Naive B cell (primary cell): ENCODE results near the gene HK2. TPM values are rescaled to one million over a fixed set of nuclear protein-coding genes. Genes with fewer than 3 reads are reported as not detected.
"Not testable (repeated sequence)": the region's sequence is repeated elsewhere in the genome, so short reads cannot be mapped to it uniquely, and the experiment has no call there.

ENCODE experiments used
- ATAC-seq, 2 donors: fragments of 150-1000 bp; cut with Tn5 transposase; 2 replicates each; pipeline ENCODE4 v1.10.0; 2021; ENCODE audit warnings: low read depth in 2 of 2, mild to moderate bottlenecking in 2 of 2, moderate library complexity in 2 of 2
- DNase-seq: peaks from one replicate; pipeline ENCODE4 v3.0.0; 2022
- H3K27ac Mint-ChIP-seq, 6 donors: one replicate each; pipeline ENCODE4 v1.8.0; 2020 to 2022; ENCODE audit warnings: mild to moderate bottlenecking in 6 of 6, mixed read lengths in 6 of 6, moderate library complexity in 5 of 6, inconsistent platforms in 2 of 6
- H3K27me3 Mint-ChIP-seq, 3 donors: one replicate each; pipeline ENCODE4 v1.8.0; 2021 to 2022; ENCODE audit warnings: mixed read lengths in 3 of 3, mild to moderate bottlenecking in 1 of 3
- H3K36me3 Mint-ChIP-seq, 2 donors: one replicate each; pipeline ENCODE4 v1.8.0; 2020 to 2022; ENCODE audit warnings: mixed read lengths in 2 of 2, inconsistent platforms in 1 of 2, mild to moderate bottlenecking in 1 of 2
- H3K4me1 Mint-ChIP-seq, 3 donors: one replicate each; pipeline ENCODE4 v1.8.0; 2020 to 2022; ENCODE audit warnings: mixed read lengths in 3 of 3, inconsistent platforms in 1 of 3, mild to moderate bottlenecking in 1 of 3, moderate library complexity in 1 of 3
- H3K4me3 Mint-ChIP-seq, 8 donors: one replicate each; pipeline ENCODE4 v1.8.0; 2020 to 2022; ENCODE audit warnings: mild to moderate bottlenecking in 8 of 8, mixed read lengths in 8 of 8, moderate library complexity in 8 of 8, inconsistent platforms in 2 of 8
- H3K9me3 Mint-ChIP-seq, 7 donors: one replicate each; pipeline ENCODE4 v1.8.0; 2020 to 2022; ENCODE audit warnings: mixed read lengths in 7 of 7, mild to moderate bottlenecking in 5 of 7, inconsistent platforms in 2 of 7, moderate library complexity in 1 of 7
- polyA plus RNA-seq, 6 donors: library from polyadenylated mRNA; unstranded; fragments of 300-500 nt; fragmentation: Illumina TruSeq; gene quantifications; one replicate each; pipeline ENCODE4 v1.2.3, GENCODE V29; 2021; ENCODE audit warnings: low read depth in 6 of 6

The HK2 gene
- polyA plus RNA-seq, 6 donors from 2014 or later: 3.1 to 8.3 (median 6.1) TPM

DNA sequence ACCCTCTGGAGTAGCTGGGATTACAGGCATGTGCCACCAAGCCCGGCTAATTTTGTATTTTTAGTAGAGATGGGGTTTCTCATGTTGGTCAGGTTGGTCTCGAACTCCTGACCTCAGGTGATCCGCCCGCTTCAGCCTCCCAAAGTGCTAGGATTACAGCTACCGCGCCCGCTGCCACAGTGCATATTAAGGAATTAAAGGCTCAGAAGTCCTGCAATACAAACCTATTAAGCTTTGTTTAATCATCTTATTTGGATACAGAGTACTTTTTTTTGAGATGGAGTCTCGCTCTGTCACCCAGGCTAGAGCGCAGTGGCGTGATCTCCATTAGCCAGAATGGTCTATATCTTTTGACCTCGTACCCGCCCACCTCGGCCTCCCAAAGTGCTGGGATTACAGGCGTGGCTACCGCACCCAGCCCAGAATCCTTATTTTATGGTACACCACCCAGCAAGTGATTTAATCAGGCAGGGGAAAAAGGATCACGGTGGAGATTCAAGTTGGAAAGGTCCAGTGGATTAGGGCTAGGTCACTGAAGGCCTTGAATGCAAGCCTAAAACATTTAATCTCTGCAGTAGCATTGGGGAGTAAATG lies 21.3 kb downstream of the HK2 start:
- not testable (repeated sequence) for DNase-seq, ATAC-seq, H3K9me3 Mint-ChIP-seq, H3K27ac Mint-ChIP-seq, H3K36me3 Mint-ChIP-seq, H3K27me3 Mint-ChIP-seq, H3K4me3 Mint-ChIP-seq
- H3K4me1 Mint-ChIP-seq: peaks cover 25 to 35% (median 26%) of the 10 kb centered on the region in 3 donors

DNA sequence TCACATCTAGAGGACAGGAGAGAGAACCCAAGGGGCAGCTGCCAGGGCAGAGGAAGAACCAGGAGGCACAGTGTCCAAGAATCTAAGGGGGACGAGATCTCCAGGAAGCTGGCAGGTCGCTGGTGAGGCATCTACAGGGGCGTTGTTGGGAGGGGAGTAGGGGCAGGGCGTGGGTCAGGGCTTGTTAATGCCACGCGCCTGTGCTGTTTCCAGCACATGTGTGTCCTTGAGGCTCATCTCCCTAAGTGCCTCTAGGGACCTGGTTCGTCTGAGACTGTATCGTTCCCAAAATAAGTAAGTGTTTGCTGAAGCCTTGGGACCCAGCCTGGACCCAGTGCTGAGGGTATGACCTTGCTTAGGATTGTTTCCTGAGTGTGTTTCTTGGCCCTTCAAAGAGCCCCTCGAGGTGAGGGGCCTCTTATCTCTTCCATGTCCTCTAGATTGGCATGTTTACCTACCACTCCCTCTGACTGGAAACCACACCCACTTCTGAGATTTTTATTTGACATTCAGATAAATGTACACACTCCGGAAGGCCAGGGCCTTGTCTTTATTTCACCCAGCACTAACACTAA lies 22.2 kb downstream of the HK2 start:
- Mint-ChIP-seq H3K27ac (no peak overlapping the region), H3K4me1 (peaks cover 17 to 26% (median 18%) of the 10 kb centered on the region in 3 donors), H3K9me3 (no peaks in the 10 kb centered on the region), H3K27me3 (no peaks in the 10 kb centered on the region), H3K4me3 (no peak overlapping the region), H3K36me3 (peaks cover 6 to 8% of the 10 kb centered on the region in 2 donors)
- ATAC-seq (no peak), DNase-seq (no peak)

DNA sequence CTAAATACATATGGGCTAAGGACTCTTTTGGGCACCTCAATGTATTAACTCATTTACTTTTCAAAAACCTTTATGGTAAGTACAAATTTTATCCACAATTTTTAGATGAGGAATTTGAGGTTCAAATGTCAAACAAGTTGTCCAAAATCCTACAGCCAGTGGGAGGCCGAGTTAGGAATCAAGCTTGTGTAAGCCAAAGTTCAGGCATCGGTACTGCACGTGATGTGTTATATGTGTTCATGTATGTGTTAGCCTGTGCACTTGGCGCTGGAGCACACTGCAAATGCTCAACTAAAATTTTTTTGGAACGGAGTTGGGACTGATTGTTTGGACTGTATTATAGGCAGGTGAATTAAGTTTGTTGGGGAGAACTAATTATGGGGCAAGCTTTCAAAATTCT lies 22.7 kb downstream of the HK2 start:
- Mint-ChIP-seq H3K9me3 (no peaks in the 10 kb centered on the region), H3K27me3 (no peaks in the 10 kb centered on the region), H3K4me1 (peaks cover 14 to 21% (median 15%) of the 10 kb centered on the region in 3 donors), H3K27ac (no peak overlapping the region), H3K36me3 (peaks cover 6 to 8% of the 10 kb centered on the region in 2 donors), H3K4me3 (no peak overlapping the region)
- ATAC-seq (no peak), DNase-seq (no peak)

DNA sequence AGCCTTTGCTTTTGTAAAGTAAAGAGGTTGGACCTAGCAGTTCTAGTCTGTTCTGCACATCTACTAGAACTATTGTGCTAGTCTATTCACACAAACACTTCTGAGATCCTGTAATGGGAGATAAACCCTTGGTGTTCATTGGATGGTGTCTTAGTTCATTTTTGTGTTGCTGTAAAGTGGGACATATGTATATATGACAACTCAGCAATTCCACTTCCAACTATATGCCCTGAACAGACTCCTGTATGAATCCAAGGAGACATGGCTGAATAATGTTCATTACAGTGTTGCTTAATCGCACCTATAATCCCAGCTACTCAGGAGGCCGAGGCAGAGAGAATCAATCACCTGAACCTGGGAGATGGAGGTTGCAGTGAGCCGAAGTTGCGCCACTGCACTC lies 23.3 kb downstream of the HK2 start:
- H3K27ac Mint-ChIP-seq: no peak overlapping the region
- no peaks in the 10 kb centered on the region for H3K9me3 Mint-ChIP-seq
- H3K27me3 Mint-ChIP-seq: no peaks in the 10 kb centered on the region
- DNase-seq: no peak
- ATAC-seq: no peak
- no peak overlapping the region for H3K4me3 Mint-ChIP-seq
- H3K4me1 Mint-ChIP-seq: peaks cover 7 to 15% (median 13%) of the 10 kb centered on the region in 3 donors
- H3K36me3 Mint-ChIP-seq: peaks cover 6 to 8% of the 10 kb centered on the region in 2 donors

DNA sequence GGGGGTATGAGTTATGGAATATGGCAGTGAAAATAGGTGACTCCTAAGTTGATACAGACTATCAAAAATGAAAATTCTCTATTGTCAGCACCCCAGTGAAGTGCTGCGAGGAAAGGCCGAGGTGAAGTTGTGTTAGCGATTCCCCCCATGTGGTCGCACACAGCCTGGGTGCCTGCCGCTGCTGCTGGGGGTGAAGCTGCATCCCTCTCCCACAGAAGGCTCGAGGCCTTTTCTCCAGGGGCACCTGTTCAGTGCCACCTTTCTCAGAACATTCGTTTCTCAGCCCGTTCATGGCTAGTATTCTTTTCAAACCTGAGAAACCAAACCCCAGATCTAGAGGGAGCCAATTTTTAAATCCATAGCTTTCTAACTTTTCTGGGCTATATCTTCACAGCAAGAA lies 23.8 kb downstream of the HK2 start:
- ATAC-seq (no peak), DNase-seq (no peak)
- Mint-ChIP-seq H3K9me3 (no peaks in the 10 kb centered on the region), H3K4me1 (peaks cover 5 to 15% (median 13%) of the 10 kb centered on the region in 3 donors), H3K4me3 (no peak overlapping the region), H3K36me3 (peaks cover 6 to 8% of the 10 kb centered on the region in 2 donors), H3K27me3 (no peaks in the 10 kb centered on the region), H3K27ac (peak overlapping the region in 1 of 6 donors; percentile 21)

DNA sequence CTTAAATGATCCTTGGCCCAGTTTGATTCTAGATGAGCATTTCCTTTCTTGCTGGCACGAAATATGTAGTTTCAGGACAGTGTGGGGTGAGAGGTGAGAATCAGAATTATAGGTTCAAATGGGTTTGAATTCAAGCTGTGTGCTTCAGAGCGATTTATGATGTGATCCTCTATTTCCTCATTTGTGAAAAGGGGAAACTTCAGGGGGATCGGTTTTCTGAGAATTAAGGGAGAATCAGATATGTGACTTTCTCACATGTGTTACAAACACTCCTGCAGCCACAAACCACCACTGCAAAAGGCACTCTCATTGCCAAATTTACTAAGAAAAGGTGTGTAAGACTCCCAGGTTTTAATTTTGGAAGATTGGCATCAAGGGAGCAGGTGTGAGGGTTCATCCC lies 24.4 kb downstream of the HK2 start:
- no peak overlapping the region for H3K4me3 Mint-ChIP-seq
- H3K36me3 Mint-ChIP-seq: peaks cover 6 to 8% of the 10 kb centered on the region in 2 donors
- H3K27me3 Mint-ChIP-seq: no peaks in the 10 kb centered on the region
- H3K4me1 Mint-ChIP-seq: peaks cover 7 to 18% (median 13%) of the 10 kb centered on the region in 3 donors
- ATAC-seq (no peak), DNase-seq (no peak)
- H3K9me3 Mint-ChIP-seq: no peaks in the 10 kb centered on the region
- H3K27ac Mint-ChIP-seq: peak overlapping the region in 1 of 6 donors; percentile 21

DNA sequence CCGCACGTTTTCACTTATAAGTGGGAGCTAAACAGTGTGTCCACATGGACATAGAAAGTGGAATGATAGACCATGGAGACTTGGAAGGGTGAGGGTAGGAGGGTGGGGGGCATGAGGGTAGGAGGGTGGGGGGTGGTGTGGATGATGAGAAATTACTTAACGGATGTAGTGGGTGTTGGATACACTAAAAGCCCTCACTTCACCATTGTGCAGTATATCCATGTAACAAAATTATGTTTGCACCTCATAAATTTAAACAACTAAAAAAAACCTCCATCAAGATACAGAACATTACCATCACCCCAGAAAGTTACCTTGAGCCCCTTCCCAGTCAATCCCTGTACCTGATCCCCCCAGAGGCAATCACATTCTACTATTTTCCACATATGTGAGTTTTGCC lies 26.2 kb downstream of the HK2 start:
- ATAC-seq (no peak), DNase-seq (no peak)
- H3K9me3 Mint-ChIP-seq: no peaks in the 10 kb centered on the region
- peaks cover 6 to 8% of the 10 kb centered on the region in 2 donors for H3K36me3 Mint-ChIP-seq
- no peaks in the 10 kb centered on the region for H3K27me3 Mint-ChIP-seq
- H3K27ac Mint-ChIP-seq: peak overlapping the region in 1 of 6 donors; percentile 9
- H3K4me3 Mint-ChIP-seq: no peak overlapping the region
- peaks cover 18 to 32% (median 19%) of the 10 kb centered on the region in 3 donors for H3K4me1 Mint-ChIP-seq

DNA sequence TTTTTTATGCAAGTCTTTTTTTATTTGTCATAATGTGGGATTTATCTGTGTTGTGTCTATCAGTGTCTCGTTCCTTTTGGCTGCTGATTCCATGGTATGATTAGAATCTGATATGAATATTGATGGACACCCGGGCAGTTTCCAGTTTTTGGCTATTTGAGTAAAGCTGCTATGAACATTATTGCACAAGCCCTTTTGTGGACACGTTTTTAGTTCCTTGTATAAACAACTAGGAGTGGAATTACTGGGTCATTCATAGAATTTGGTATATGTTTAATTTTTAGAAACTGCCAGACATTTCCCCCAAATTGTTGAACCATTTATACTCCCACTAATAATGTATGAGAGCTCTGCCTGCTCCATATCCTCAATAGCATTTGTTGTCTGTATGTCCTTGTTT lies 26.6 kb downstream of the HK2 start:
- Mint-ChIP-seq H3K4me3 (no peak overlapping the region), H3K4me1 (peaks cover 18 to 31% (median 19%) of the 10 kb centered on the region in 3 donors), H3K27ac (peak overlapping the region in 2 of 6 donors; percentile 12 to 40), H3K27me3 (no peaks in the 10 kb centered on the region), H3K9me3 (no peaks in the 10 kb centered on the region), H3K36me3 (peaks cover 4 to 6% of the 10 kb centered on the region in 2 donors)
- DNase-seq: no peak
- ATAC-seq: no peak

DNA sequence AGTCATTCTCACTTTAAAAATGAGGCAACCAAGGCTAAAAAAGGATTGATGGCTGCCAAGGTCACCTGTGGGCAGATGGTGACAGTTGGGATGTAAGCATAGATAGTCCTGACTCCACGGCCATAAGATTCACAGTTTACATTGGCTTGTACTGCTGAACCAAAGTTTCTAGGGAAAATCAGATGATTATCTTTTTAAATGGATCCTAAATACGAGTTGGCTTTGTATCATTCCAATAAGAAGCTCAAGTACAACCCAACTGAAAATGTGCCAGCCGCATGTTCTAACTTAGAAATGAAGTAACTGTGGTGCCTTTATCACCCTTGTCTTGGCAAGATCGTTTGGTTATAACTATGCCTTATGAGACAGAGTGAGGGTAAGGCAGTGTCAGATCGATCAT lies 27.6 kb downstream of the HK2 start:
- H3K4me3 Mint-ChIP-seq: no peak overlapping the region

DNA sequence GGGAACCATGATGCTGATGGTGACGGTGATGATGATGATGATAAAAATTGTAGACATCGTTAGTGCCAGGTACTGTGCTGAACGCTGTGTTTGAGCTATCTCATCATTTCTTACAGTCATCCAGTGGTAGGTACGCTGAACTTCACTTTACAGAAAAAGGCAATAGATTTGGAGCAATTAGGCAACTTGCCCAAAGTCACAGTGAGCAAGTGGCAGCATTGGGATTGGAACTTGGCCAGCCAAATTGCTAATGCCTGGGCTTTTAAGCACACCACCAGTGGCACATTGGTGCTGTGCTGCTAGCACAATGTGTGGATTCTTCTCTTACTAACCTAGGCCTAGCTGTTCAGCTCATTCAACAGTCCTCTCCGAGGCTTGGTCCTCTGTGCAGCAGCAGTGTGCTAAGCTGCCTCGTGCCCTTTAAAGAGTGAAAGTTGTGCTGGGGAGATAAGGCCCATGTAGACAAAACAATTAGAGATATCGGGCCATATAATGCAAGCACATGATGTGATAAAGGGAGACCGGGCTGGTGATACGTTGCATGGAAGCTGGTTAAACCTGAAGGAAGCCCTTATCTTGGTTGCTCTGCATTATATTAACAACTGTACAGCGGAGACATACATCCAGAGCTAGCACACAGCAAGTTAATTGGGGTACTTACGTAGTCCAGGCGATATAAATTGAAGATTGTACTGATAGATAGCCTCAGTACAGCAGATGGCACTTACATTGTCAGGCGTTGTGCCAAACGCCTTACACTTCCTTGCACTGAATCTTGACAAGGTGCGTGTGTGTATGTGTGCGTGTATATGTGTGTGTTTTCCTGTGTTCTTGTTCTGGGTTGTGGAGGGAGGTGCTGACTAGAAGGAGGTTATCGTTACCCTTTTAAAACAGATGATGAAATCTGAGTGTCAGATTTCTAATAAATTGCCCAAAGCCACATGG lies 28.4 kb downstream of the HK2 start:
- Mint-ChIP-seq H3K36me3 (no peaks in the 10 kb centered on the region), H3K4me3 (no peak overlapping the region), H3K9me3 (no peaks in the 10 kb centered on the region), H3K27ac (no peak overlapping the region), H3K27me3 (no peaks in the 10 kb centered on the region), H3K4me1 (peaks cover 18 to 36% (median 25%) of the 10 kb centered on the region in 3 donors)
- no peak for ATAC-seq
- no peak for DNase-seq

More for the DNA sequence above, 27.6 kb downstream of the HK2 start:
- Mint-ChIP-seq H3K27ac (no peak overlapping the region), H3K36me3 (peaks cover 0 to 3% of the 10 kb centered on the region in 2 donors), H3K9me3 (no peaks in the 10 kb centered on the region), H3K27me3 (no peaks in the 10 kb centered on the region), H3K4me1 (peaks cover 18 to 34% (median 22%) of the 10 kb centered on the region in 3 donors)
- DNase-seq (no peak), ATAC-seq (no peak)

DNA sequence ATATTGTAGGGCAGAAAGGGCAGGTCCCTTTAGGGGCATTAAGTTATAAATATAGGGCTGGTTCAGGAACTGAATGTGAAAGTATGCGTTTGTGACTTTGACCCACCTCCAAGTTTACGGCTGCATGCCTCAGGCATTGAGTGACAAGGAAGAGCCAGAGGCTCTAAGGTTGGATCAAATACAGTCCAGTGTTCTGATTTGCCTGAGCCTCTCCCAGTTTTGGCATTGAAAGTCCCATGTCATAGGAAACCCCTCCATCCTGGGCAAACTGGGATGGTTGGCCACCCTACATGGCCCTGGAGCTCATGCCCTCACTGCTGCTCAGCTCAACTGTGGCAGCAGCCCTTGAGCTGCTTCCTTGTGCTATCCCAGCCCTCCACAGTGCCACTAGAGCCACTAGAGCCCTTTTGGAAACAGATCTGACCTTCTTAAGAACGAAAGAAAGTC lies 29.9 kb downstream of the HK2 start:
- H3K27me3 Mint-ChIP-seq: no peaks in the 10 kb centered on the region
- DNase-seq (no peak), ATAC-seq (peak in 1 of 2 donors; percentile 25)
- H3K36me3 Mint-ChIP-seq: peaks cover 11 to 15% of the 10 kb centered on the region in 2 donors
- no peaks in the 10 kb centered on the region for H3K9me3 Mint-ChIP-seq
- peak overlapping the region in 2 of 8 donors; percentile 3 to 21 for H3K4me3 Mint-ChIP-seq
- H3K4me1 Mint-ChIP-seq: peaks cover 22 to 37% (median 25%) of the 10 kb centered on the region in 3 donors
- peak overlapping the region in 4 of 6 donors; percentile 31 to 57 (median 50) for H3K27ac Mint-ChIP-seq

DNA sequence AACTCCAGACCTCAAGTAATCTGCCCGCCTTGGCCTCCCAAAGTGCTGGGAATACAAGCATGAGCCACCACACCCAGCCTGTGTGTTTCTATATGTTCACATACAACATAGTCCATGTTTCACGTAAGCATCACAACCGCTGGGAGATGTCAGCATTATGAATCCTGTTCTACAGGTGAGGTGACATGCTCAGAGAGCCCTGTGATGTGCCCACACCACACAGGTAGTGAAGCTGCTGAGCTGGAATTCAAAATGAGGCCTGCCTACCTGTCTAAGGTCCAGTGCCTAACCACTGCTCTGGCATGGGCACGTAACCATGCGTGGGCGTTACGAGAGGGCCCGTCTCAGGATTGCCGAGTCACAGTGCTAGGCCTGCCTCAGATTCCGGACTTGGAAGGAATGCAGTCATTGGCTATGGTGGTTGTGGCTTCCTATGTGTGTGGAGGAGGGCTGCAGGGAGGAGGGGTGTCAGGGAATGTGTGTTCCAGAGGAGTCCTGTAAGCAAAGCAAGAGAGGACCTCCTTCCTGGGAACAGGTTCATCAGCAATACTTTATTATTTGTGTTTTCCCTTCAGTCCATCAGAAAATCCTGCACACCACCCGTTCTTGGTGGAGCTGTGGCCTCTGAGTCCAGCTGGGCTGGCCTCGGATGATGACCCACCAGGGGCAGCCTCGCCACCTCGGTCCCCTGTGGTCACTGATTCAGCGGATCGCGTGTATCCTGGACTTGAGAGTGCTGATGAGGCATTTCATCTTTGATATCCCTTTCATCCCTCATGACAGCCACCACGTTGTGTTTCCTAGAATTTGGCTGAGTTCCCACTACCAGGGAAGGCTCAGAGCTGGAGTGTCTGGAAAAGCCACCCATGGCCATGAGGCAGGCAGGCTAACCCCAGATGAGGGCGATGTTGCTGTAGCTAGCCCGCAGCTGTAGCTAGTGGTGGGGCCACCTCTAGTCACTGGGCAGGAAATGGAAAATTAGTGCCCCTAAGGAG lies 31.1 kb downstream of the HK2 start:
- Mint-ChIP-seq H3K27me3 (no peaks in the 10 kb centered on the region), H3K4me1 (peaks cover 25 to 46% (median 27%) of the 10 kb centered on the region in 3 donors), H3K27ac (peak overlapping the region in 2 of 6 donors; percentile 26 to 57)

More for the DNA sequence above, 31.1 kb downstream of the HK2 start:
- Mint-ChIP-seq H3K36me3 (peaks cover 15% of the 10 kb centered on the region in 2 donors), H3K9me3 (no peaks in the 10 kb centered on the region), H3K4me3 (no peak overlapping the region)
- no peak for DNase-seq
- no peak for ATAC-seq
